PC-9 (cell line): Measurements from ENCODE around the gene C9orf85.

Experiments
- CTCF ChIP-seq: fragments of 200-600 bp; sonication (generic); conservative IDR thresholded peaks from 2 replicates; pipeline ENCODE4 v1.6.1; 2017; ENCODE audit warnings: mixed run types, antibody characterized with exemption, mild to moderate bottlenecking, moderate library complexity
- EZH2 ChIP-seq: fragments of 200-600 bp; sonication (generic); IDR thresholded peaks from 2 replicates; pipeline ENCODE4 v1.8.0; 2017; ENCODE audit warnings: antibody characterized with exemption, low read depth

- TF ChIP-seq EZH2 = no peak
- TF ChIP-seq CTCF = no peak
Measured at GRCh38 chr9:71887362-71887761, 24.1 kb upstream of the C9orf85 start.
